ENCODE results near the gene SHB.

SHB gene

DNA sequence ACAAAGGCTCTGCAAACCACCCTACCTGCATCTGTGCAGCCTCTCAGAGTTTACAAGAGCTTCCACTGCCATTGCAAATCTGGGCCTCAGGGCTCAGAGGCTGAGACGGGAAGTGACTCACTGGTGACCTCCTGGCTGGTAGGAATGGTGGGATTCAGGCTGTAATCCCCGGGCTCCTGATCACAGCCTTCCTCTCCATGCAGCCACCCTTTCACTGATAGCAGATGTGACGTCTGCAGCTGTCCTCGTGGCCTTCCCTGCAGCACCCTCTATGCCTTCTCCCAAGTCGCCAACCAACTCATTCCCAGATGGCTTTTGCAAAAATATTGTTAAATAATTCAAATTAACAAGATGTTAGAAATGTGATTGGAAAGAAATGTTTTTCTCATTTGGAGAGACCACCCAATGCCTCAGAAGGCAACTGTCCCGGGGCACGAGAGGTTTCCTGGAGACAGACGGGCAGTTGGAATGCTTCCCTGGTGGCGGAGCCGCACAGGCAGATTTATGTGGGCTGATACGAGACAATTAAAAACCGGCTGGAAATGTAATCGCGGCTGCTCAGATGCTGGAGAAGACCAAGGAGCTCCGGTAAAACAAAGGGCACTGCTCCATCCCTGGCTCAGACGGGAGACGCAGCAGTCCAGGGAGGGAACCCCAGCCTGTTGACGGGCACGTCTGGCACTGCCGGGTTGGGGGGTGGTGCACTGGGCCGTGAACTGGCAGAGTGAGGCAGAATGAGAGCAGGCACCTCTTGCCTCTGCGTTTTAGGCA lies 130.7 kb downstream of the SHB start:
- DNase-seq (ENCODE audit: low read depth) = no peak
- TF ChIP-seq, protein P1, sequence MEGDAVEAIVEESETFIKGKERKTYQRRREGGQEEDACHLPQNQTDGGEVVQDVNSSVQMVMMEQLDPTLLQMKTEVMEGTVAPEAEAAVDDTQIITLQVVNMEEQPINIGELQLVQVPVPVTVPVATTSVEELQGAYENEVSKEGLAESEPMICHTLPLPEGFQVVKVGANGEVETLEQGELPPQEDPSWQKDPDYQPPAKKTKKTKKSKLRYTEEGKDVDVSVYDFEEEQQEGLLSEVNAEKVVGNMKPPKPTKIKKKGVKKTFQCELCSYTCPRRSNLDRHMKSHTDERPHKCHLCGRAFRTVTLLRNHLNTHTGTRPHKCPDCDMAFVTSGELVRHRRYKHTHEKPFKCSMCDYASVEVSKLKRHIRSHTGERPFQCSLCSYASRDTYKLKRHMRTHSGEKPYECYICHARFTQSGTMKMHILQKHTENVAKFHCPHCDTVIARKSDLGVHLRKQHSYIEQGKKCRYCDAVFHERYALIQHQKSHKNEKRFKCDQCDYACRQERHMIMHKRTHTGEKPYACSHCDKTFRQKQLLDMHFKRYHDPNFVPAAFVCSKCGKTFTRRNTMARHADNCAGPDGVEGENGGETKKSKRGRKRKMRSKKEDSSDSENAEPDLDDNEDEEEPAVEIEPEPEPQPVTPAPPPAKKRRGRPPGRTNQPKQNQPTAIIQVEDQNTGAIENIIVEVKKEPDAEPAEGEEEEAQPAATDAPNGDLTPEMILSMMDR (IDR thresholded peaks at IDR 0.05; ENCODE audit: insufficient read depth, low read depth, low read length, missing control alignments) = no peak
- no peak overlapping the region for H3K4me3 ChIP-seq (ENCODE audit: low read depth, low read length)

DNA sequence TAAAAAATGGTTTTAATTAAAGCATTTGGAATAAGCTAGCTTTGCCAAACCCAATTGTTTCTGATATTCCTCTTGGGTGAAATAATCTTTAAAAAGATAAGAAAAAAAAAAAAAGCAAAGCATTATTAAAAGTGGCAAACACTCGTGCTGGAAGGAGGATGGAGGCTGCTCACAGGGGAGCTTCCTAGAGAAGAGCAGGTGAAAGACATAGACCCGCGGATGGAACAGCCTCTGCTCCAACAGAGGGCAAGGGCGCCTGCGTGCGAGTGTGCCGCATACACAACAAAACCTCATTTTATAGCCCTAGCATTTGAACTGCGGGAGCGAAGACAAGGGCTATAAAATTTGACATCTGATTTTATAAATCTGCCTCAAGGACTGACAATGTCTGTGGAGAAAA lies 131.7 kb downstream of the SHB start:
- TF ChIP-seq, protein P1 (IDR thresholded peaks at IDR 0.05; ENCODE audit: insufficient read depth, low read depth, low read length, missing control alignments) = no peak
- H3K4me3 ChIP-seq (ENCODE audit: low read depth, low read length) = no peak overlapping the region
- no peak for DNase-seq (ENCODE audit: low read depth)

DNA sequence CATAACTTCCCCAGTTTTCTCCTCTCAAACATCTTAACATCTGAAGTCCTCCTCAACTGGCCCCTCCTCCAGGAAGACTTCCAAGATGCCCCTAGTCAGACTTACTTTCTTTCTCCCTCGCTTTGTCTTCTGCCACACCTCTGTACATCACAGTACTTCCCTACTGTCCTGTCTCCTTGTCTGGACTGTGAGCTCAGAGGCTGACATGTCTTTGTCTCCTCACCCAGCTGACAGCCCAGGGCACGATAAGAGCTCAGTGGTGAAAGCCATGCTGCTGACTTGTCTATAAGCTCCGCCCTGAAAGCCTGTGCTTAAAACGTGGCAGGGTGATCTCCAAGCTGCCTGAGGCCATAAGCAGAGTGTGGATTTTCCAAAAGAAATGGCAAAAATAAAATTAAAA lies 132.1 kb downstream of the SHB start:
- TF ChIP-seq, protein P1 (IDR thresholded peaks at IDR 0.05; ENCODE audit: insufficient read depth, low read depth, low read length, missing control alignments) = no peak
- H3K4me3 ChIP-seq (ENCODE audit: low read depth, low read length) = no peak overlapping the region
- DNase-seq (ENCODE audit: low read depth) = no peak

DNA sequence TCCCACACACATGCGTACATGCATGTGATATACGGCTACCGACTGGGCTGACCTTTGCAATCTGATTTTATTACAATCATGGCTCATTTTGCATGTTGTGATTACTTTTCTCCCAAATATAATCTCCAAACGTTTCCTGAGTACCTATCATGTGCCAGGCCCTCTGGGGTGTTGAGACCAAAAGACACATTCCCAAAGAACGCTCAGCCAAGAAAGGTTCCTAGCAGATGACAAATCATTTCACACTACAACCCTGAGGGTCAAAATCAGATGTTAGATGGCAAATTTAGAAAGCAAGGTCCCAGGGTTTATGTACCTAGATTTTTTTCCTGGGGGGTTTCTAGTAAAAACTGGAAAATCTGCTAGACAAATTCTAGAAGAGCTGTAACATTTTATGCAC lies 132.7 kb downstream of the SHB start:
- no peak for DNase-seq (ENCODE audit: low read depth)
- TF ChIP-seq, protein P1 (IDR thresholded peaks at IDR 0.05; ENCODE audit: insufficient read depth, low read depth, low read length, missing control alignments) = no peak
- H3K4me3 ChIP-seq (ENCODE audit: low read depth, low read length) = no peak overlapping the region

DNA sequence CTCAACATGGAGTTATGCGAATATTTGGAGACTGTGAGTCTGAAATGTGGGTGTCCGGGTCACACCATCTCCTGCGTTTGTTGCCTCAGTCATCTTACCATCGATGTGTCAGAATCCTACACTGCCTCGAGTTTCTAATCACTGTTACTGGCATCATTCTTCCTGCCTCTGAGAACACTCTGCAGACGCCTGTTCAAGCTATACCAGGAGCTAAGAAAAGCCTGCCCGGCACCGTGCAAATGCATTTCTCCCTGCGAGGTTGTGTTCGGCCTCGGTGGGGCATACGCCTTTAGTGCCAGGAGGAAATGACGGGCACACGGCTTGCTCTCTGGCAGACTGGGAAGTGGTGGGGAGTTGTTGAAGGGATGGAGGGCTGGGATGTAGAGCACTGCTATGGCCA lies 133.9 kb downstream of the SHB start:
- DNase-seq (ENCODE audit: low read depth) = no peak
- no peak overlapping the region for H3K4me3 ChIP-seq (ENCODE audit: low read depth, low read length)
- TF ChIP-seq, protein P1 (IDR thresholded peaks at IDR 0.05; ENCODE audit: insufficient read depth, low read depth, low read length, missing control alignments) = no peak

DNA sequence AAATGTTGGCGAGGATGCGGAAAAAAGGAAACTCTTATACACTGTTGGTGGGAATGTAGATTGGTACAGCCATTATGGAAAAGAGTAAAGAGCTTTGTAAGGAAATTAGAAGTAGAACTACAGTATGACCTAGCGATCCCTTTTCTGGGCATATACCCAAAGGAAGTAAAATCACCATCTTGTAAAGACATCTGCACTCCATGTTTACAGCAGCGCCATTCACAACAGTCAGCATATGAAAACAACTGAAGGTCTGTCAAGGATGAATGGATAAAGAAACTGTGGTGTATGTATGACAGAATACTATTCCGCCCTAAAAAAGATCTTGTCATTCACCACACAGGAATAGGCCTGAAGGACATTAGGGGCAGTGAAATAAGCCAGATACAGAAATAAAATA lies 137.4 kb downstream of the SHB start:
- DNase-seq (ENCODE audit: low read depth) = no peak
- TF ChIP-seq, protein P1 (IDR thresholded peaks at IDR 0.05; ENCODE audit: insufficient read depth, low read depth, low read length, missing control alignments) = no peak
- H3K4me3 ChIP-seq (ENCODE audit: low read depth, low read length) = no peak overlapping the region

DNA sequence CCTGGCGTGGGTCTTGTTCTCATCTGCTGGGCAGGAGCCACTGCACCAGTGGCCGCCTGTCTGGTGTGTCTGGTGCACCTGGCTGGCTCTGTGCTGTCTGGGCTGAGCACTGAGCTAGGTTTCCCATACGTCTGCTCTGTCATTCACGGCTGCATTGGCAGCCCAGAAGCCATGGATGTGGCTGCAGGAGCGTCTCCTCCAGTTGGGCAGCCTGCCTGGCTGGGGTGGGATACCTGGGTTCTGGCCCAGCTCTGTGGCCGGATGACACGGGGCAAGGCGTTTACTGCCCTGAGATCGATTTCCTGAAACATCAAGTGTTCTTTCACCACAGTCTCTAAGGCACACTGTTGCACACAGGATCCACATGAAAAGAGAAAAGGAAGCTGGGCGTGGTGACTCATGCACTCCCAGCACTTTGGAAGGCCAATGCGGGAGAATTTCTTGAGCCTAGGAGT lies 139.6 kb downstream of the SHB start:
- no peak for DNase-seq (ENCODE audit: low read depth)
- TF ChIP-seq, protein P1 (IDR thresholded peaks at IDR 0.05; ENCODE audit: insufficient read depth, low read depth, low read length, missing control alignments) = no peak
- H3K4me3 ChIP-seq (ENCODE audit: low read depth, low read length) = no peak overlapping the region
